SK-N-SH treated with all-trans-retinoic acid at 6 μM for 48 hours (cell line): ENCODE results near the gene FNTB.

ENCODE experiments used
- ATAC-seq: fragments of 200-7000 bp; cut with Tn5 transposase; 3 replicates; pipeline ENCODE4 v1.9.1; 2020; ENCODE audit warnings: mild to moderate bottlenecking, moderate library complexity
- ARNTL ChIP-seq: fragments of 450-650 bp; formaldehyde crosslinking; IDR thresholded peaks from 2 replicates; pipeline ENCODE4 v1.5.0; 2020; ENCODE audit warnings: low read depth, mild to moderate bottlenecking, moderate library complexity, borderline replicate concordance
- BACH2 ChIP-seq: fragments of 250-450 bp; sonication (Bioruptor Pico); IDR thresholded peaks from 2 replicates; pipeline ENCODE4 v1.9.0; 2021; ENCODE audit warnings: mild to moderate bottlenecking, borderline replicate concordance
- CSDC2 ChIP-seq: fragments of 250-450 bp; sonication (Bioruptor Pico); IDR thresholded peaks from 2 replicates; pipeline ENCODE4 v1.5.0; 2020; ENCODE audit warnings: mild to moderate bottlenecking, moderate library complexity
- CSRNP3 ChIP-seq: fragments of 250-450 bp; sonication (Bioruptor Pico); IDR thresholded peaks from 2 replicates; pipeline ENCODE4 v1.5.1; 2021; ENCODE audit warnings: mild to moderate bottlenecking, moderate library complexity
- ESRRG ChIP-seq: fragments of 250-450 bp; sonication (Bioruptor Pico); IDR thresholded peaks from 2 replicates; pipeline ENCODE4 v1.6.1; 2021; ENCODE audit warnings: mild to moderate bottlenecking
- GLIS3 ChIP-seq: fragments of 250-450 bp; sonication (Bioruptor Pico); IDR thresholded peaks from 2 replicates; pipeline ENCODE4 v1.5.0; 2020; ENCODE audit warnings: mild to moderate bottlenecking, moderate library complexity
- ISL1 ChIP-seq: fragments of 250-450 bp; sonication (Bioruptor Pico); IDR thresholded peaks from 2 replicates; pipeline ENCODE4 v2.1.2; 2022; ENCODE audit warnings: mild to moderate bottlenecking, moderate library complexity
- OSR1 ChIP-seq: fragments of 250-450 bp; sonication (Bioruptor Pico); IDR thresholded peaks from 2 replicates; pipeline ENCODE4 v1.8.0; 2022; ENCODE audit warnings: moderate library complexity, mild to moderate bottlenecking, inconsistent platforms
- PATZ1 ChIP-seq: fragments of 250-450 bp; sonication (Bioruptor Pico); IDR thresholded peaks from 2 replicates; pipeline ENCODE4 v1.8.0; 2020; ENCODE audit warnings: mild to moderate bottlenecking, moderate library complexity, borderline replicate concordance
- POU6F1 ChIP-seq: fragments of 250-450 bp; sonication (Bioruptor Pico); IDR thresholded peaks from 2 replicates; pipeline ENCODE4 v1.8.0; 2021; ENCODE audit warnings: low read depth, mild to moderate bottlenecking, moderate library complexity, borderline replicate concordance
- PPARA ChIP-seq: fragments of 250-450 bp; sonication (Bioruptor Pico); IDR thresholded peaks from 2 replicates; pipeline ENCODE4 v1.5.0; 2020; ENCODE audit warnings: mild to moderate bottlenecking, borderline replicate concordance
- RARB ChIP-seq: fragments of 250-450 bp; sonication (Bioruptor Pico); IDR thresholded peaks from 2 replicates; pipeline ENCODE4 v1.8.0; 2021; ENCODE audit warnings: mild to moderate bottlenecking, moderate library complexity
- SNAI2 ChIP-seq: fragments of 250-450 bp; sonication (Bioruptor Pico); IDR thresholded peaks from 2 replicates; pipeline ENCODE4 v1.5.0; 2020; ENCODE audit warnings: mild to moderate bottlenecking, moderate library complexity
- TCF4 ChIP-seq: fragments of 250-450 bp; sonication (Bioruptor Pico); IDR thresholded peaks from 2 replicates; pipeline ENCODE4 v1.8.0; 2021; ENCODE audit warnings: mild to moderate bottlenecking, moderate library complexity, borderline replicate concordance
- TOX ChIP-seq: fragments of 250-450 bp; sonication (Bioruptor Pico); IDR thresholded peaks from 2 replicates; pipeline ENCODE4 v1.8.0; 2021; ENCODE audit warnings: mild to moderate bottlenecking, moderate library complexity, borderline replicate concordance
- ZC3H10 ChIP-seq: fragments of 250-450 bp; sonication (Bioruptor Pico); IDR thresholded peaks from 2 replicates; pipeline ENCODE4 v1.5.1; 2021; ENCODE audit warnings: mild to moderate bottlenecking, moderate library complexity
- ZFP3 ChIP-seq: fragments of 250-450 bp; sonication (Bioruptor Pico); IDR thresholded peaks from 2 replicates; pipeline ENCODE4 v1.5.0; 2020; ENCODE audit warnings: mild to moderate bottlenecking, moderate library complexity
- ZFP30 ChIP-seq: fragments of 450-650 bp; formaldehyde crosslinking; IDR thresholded peaks from 2 replicates; pipeline ENCODE4 v1.5.0; 2022; ENCODE audit warnings: mild to moderate bottlenecking, moderate library complexity
- ZNF565 ChIP-seq: fragments of 450-650 bp; formaldehyde crosslinking; conservative IDR thresholded peaks from 2 replicates; pipeline ENCODE4 v1.5.0; 2020; ENCODE audit warnings: low read depth, mild to moderate bottlenecking, moderate library complexity
- ZNF70 ChIP-seq: fragments of 450-650 bp; formaldehyde crosslinking; IDR thresholded peaks from 2 replicates; pipeline ENCODE4 v1.5.0; 2020; ENCODE audit warnings: mild to moderate bottlenecking, moderate library complexity
- ZNF8 ChIP-seq: fragments of 450-650 bp; formaldehyde crosslinking; IDR thresholded peaks from 2 replicates; pipeline ENCODE4 v1.5.0; 2020; ENCODE audit warnings: mild to moderate bottlenecking, moderate library complexity
- TF ChIP-seq, protein P1 (sequence below): fragments of 250-450 bp; sonication (Bioruptor Pico); IDR thresholded peaks from 2 replicates; pipeline ENCODE4 v1.5.1; 2020; ENCODE audit warnings: low read depth, mild to moderate bottlenecking, moderate library complexity
- TF ChIP-seq, protein P2 (sequence below): fragments of 250-450 bp; sonication (Bioruptor Pico); IDR thresholded peaks from 2 replicates; pipeline ENCODE4 v1.5.0; 2020; ENCODE audit warnings: mild to moderate bottlenecking, moderate library complexity

The FNTB gene

GRCh38 chr14:64951724-64952123 is 35.0 kb upstream of the FNTB start:
- no peak for TF ChIP-seq ARNTL (CRISPR knock-in tag)
- no peak for TF ChIP-seq PATZ1 (CRISPR knock-in tag)
- no peak for TF ChIP-seq OSR1 (CRISPR knock-in tag)
- no peak for TF ChIP-seq ZFP30 (CRISPR knock-in tag)
- TF ChIP-seq ZNF565 (CRISPR knock-in tag), result no peak
- no peak for ATAC-seq

- TF ChIP-seq PATZ1 (CRISPR knock-in tag), result no peak
- no peak for TF ChIP-seq BACH2 (CRISPR knock-in tag)
- TF ChIP-seq ZFP30 (CRISPR knock-in tag), result no peak
- TF ChIP-seq GLIS3 (CRISPR knock-in tag), result no peak
- TF ChIP-seq POU6F1 (CRISPR knock-in tag), result no peak
- 0 out of 3 replicates have a peak, but pooled peaks have one; percentile 29 for ATAC-seq
Observed at GRCh38 chr14:64952598-64953309, 33.9 kb upstream of the FNTB start.

DNA sequence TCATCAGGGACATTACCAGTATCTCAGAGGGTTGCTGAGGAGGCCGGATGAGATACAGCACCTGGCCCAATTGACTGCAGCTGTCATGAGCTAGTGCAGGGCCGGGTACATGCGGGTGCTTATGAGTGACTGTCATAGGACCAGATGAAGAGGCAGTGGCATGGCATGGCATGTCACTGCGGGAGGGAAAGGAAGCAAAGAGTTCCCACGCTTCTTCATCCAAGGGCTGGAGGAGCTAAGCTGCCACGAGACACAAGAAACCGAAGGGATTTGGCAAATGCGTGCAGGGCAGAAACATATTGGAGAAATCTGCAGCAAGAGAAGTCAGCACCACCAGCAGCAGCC is 33.4 kb upstream of the FNTB start:
- TF ChIP-seq ESRRG (CRISPR knock-in tag) (no peak), BACH2 (CRISPR knock-in tag) (no peak), ZFP3 (CRISPR knock-in tag) (no peak), TOX (CRISPR knock-in tag) (no peak), PPARA (CRISPR knock-in tag) (no peak), TCF4 (CRISPR knock-in tag) (no peak), CSDC2 (CRISPR knock-in tag) (no peak), PATZ1 (CRISPR knock-in tag) (no peak), ZNF70 (CRISPR knock-in tag) (no peak), ZNF8 (CRISPR knock-in tag) (no peak), POU6F1 (CRISPR knock-in tag) (no peak), GLIS3 (CRISPR knock-in tag) (no peak), ISL1 (CRISPR knock-in tag) (no peak), SNAI2 (no peak), CSRNP3 (no peak), ZFP30 (CRISPR knock-in tag) (no peak), RARB (no peak), ZC3H10 (no peak)
- TF ChIP-seq, protein P1, sequence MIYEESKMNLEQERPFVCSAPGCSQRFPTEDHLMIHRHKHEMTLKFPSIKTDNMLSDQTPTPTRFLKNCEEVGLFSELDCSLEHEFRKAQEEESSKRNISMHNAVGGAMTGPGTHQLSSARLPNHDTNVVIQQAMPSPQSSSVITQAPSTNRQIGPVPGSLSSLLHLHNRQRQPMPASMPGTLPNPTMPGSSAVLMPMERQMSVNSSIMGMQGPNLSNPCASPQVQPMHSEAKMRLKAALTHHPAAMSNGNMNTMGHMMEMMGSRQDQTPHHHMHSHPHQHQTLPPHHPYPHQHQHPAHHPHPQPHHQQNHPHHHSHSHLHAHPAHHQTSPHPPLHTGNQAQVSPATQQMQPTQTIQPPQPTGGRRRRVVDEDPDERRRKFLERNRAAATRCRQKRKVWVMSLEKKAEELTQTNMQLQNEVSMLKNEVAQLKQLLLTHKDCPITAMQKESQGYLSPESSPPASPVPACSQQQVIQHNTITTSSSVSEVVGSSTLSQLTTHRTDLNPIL (CRISPR knock-in tag), result no peak
- TF ChIP-seq, protein P2, sequence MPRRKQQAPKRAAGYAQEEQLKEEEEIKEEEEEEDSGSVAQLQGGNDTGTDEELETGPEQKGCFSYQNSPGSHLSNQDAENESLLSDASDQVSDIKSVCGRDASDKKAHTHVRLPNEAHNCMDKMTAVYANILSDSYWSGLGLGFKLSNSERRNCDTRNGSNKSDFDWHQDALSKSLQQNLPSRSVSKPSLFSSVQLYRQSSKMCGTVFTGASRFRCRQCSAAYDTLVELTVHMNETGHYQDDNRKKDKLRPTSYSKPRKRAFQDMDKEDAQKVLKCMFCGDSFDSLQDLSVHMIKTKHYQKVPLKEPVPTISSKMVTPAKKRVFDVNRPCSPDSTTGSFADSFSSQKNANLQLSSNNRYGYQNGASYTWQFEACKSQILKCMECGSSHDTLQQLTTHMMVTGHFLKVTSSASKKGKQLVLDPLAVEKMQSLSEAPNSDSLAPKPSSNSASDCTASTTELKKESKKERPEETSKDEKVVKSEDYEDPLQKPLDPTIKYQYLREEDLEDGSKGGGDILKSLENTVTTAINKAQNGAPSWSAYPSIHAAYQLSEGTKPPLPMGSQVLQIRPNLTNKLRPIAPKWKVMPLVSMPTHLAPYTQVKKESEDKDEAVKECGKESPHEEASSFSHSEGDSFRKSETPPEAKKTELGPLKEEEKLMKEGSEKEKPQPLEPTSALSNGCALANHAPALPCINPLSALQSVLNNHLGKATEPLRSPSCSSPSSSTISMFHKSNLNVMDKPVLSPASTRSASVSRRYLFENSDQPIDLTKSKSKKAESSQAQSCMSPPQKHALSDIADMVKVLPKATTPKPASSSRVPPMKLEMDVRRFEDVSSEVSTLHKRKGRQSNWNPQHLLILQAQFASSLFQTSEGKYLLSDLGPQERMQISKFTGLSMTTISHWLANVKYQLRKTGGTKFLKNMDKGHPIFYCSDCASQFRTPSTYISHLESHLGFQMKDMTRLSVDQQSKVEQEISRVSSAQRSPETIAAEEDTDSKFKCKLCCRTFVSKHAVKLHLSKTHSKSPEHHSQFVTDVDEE (CRISPR knock-in tag), result no peak
- ATAC-seq, result no peak
